GM18499 (cell line): Measurements from ENCODE around the gene TMOD2.

Experiments used
- ATAC-seq: cut with Tn5 transposase; IDR thresholded peaks from one replicate; pipeline ENCODE4 v1.9.1; 2021; ENCODE audit warnings: moderate number of reproducible peaks; ENCODE audit not compliant: insufficient read depth, unreplicated experiment

TMOD2 gene

GRCh38 chr15:51806123-51806522 is 54.7 kb downstream of the TMOD2 start:
- no peak for ATAC-seq

- ATAC-seq, result no peak
These were observed 58.1 kb downstream of the TMOD2 start for GRCh38 chr15:51809457-51809856.

- no peak for ATAC-seq
These were observed 61.2 kb downstream of the TMOD2 start for GRCh38 chr15:51812598-51812997.

- ATAC-seq, result no peak
These were observed 63.2 kb downstream of the TMOD2 start for GRCh38 chr15:51814606-51815005.

GRCh38 chr15:51816611-51817010 is 65.2 kb downstream of the TMOD2 start:
- ATAC-seq, result no peak

GRCh38 chr15:51818150-51818549 is 66.8 kb downstream of the TMOD2 start:
- no peak for ATAC-seq

GRCh38 chr15:51825698-51826097 is 74.3 kb downstream of the TMOD2 start:
- no peak for ATAC-seq

- no peak for ATAC-seq
These were observed 77.4 kb downstream of the TMOD2 start for GRCh38 chr15:51828621-51829375.

GRCh38 chr15:51829376-51830275 is 78.2 kb downstream of the TMOD2 start, which contains the start of gene TMOD3:
Gene TMOD3, plus strand, starts transcription at chr15:51829653. Its CDS starts 33,232 bp downstream, at chr15:51862885.
- ATAC-seq, result no peak

GRCh38 chr15:51830276-51830806 is 78.9 kb downstream of the TMOD2 start:
- no peak for ATAC-seq

GRCh38 chr15:51833772-51834171 is 82.4 kb downstream of the TMOD2 start:
- ATAC-seq, result no peak

GRCh38 chr15:51837792-51838251 is 86.4 kb downstream of the TMOD2 start:
- peak; percentile 60 for ATAC-seq

- no peak for ATAC-seq
These were observed 86.9 kb downstream of the TMOD2 start for GRCh38 chr15:51838270-51838669.

GRCh38 chr15:51840692-51841091 is 89.3 kb downstream of the TMOD2 start:
- no peak for ATAC-seq

GRCh38 chr15:51841406-51842040 is 90.1 kb downstream of the TMOD2 start:
- no peak for ATAC-seq

- ATAC-seq, result no peak
These were observed 90.9 kb downstream of the TMOD2 start for GRCh38 chr15:51842265-51842664.

- no peak for ATAC-seq
These were observed 91.7 kb downstream of the TMOD2 start for GRCh38 chr15:51842852-51843737.

GRCh38 chr15:51844747-51845426 is 93.5 kb downstream of the TMOD2 start:
- ATAC-seq, result no peak

- no peak for ATAC-seq
These were observed 94.7 kb downstream of the TMOD2 start for GRCh38 chr15:51846066-51846462.
